T1000 (cell line): ENCODE measurements around the gene AMMECR1.

Experiments used
- DNase-seq: peaks from one replicate; lab custom pipeline; 2025; ENCODE audit warnings: mixed read lengths; lab: John Stamatoyannopoulos, UW

Gene AMMECR1

DNA sequence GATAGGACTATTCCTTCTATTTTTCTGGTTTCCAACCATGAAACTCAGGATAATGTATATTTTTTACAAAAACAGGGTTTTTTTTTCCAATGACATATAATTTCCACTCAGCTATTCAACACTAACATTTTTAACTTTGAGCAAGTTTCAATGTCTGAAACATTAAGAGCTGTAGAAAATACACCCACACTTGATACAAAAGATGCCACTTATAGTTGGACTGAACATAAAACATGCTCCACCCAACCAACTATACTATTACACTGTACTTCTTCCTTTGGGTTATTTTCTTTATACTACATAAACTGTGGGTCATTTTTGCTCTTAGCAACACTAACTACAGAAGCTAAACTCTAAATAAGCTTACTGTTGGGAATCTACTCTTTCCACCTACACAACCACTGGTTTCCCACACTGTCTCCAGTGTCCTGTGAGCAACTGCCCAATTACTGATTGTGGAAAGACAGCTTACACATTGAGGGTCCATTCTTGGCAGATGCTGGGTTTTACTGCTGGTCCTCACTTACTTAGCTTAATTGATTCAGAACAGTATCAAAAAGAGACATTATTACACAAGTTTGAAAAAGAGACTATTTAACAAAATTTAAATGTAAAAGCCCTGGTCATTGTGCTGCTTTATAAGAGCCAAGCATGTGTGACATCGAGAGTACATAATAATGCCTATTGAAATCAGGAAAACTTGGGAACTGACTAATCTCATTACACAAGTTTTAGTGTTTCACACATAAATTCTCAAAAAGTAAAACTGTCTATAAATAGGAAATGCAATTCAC is 6.3 kb downstream of the AMMECR1 start:
- no peak for DNase-seq

DNA sequence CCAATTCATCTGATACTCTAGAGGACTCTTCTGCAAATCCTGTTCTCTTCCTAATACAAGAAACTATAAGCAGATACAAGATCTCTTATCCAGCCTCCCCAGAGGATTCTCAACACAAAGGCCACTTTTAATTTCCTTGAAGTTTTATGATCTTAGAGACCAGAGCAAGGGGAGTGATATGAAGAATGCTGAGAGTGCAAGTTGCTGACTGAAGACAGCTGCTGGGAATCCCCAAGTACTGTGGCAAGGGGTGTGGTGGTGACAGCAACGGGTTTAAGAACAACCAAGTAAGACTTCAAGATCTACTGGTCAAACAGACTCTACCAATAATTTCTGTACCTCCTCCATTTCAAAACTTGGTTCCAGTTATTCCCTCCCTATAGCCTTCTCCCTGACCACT is 7.0 kb downstream of the AMMECR1 start:
- DNase-seq, result no peak

DNA sequence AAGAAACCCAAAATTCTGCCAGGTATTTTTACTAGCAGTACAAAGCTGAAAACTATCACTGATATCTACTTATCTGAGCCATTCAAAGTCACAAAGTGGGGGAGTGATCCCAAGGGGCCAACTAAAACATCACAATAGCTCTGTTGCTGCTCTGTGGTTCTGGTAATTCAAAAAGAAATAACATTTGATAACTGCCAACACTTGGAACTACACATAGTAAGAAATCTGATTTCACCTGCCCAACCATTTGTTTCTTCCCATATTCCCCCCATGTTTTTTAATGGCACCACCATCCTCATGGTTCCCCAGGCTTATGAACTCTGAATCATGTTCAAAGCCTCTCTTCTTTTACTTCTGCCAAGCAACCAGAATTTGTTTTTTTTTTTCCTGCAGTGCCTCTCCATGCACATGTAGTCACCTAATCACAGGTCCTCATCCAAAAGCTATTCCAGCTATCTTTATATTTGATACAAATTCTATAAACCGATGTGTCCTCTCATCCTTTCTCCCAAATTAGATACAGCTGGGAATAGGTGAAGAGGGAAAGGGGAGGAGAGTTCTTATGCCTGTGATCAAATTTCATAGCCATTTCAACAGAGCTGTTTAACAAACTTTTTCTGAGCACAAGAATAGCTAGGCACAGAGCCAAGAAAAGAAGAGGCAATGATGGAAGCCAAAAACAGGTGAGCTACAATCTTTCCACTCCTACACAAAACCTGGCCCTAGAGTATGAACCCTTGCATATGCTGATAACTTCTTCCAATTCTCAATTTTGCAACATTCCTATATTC is 7.7 kb downstream of the AMMECR1 start:
- no peak for DNase-seq

DNA sequence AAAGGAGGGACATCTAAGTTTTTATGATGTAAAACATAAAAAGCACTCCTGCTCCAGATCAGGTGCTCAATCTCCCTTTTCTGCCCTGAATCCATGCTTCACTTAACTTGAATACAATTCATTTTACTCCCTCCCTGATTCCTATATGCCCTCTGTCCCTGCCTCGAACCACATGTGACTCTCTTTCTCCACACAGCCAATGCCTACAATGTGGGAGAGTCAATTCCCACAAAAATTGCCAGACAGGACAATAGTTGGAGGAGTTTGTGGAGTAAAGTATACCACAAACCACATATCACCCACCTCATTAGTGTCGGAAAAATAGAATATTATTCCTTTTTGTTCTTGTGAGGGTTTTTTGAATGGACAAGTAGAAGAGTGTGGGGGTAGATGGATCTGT is 9.7 kb downstream of the AMMECR1 start:
- DNase-seq, result no peak

DNA sequence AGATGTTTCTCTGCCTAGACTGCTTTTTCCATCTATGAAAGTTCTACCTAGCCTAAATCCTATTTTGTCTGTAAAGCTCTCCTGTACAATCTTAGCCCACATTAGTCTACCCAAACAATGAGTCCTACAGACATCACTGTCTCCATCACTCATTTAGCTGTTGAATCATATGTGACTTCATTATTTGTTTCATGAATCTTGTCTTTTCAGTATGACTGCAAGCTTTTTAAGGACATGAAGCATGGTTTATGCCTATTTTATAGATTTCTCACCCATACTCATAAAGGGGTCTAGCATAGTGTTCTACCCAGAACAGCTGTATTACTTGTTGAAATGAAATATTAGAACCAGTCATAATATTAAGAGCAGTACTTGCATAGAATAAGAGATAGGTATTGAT is 13.0 kb downstream of the AMMECR1 start:
- DNase-seq, result no peak

DNA sequence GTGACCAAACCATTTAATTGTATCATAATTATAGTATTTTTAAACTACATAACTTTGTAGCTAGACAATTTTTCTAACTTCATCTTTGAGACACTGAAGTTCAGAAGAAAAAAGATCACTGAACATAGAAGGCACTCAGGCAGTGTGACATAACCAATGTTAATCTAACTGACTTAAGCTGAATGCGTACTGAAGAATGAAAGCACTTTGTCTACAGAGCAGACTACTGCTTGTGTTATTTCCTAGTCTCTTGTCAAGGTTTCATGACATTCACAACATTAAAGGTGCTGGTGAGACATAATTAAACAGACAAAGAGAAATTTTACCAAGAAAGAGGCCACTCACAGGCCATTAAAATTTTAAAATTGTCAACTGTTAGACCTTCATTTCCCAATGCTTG is 13.5 kb downstream of the AMMECR1 start:
- DNase-seq, result no peak

DNA sequence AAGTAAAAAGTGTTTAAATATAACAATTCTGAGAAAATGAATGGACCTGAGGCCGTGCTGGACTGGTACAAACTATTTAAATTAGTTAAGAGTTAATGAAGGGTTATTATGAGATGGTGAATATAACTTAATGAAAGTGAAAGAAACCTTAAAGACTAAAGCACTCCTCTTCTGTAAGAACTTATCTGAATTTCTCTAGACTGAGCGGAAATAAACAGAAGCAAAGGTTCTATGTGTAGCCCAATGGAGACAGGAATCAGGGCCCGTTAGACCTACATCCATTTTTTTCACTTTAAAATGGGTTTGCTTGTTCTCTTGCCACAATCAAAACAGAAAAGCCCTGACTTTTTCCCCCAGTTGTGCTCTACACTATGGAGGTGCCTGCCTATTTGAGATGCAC is 14.9 kb downstream of the AMMECR1 start:
- no peak for DNase-seq

DNA sequence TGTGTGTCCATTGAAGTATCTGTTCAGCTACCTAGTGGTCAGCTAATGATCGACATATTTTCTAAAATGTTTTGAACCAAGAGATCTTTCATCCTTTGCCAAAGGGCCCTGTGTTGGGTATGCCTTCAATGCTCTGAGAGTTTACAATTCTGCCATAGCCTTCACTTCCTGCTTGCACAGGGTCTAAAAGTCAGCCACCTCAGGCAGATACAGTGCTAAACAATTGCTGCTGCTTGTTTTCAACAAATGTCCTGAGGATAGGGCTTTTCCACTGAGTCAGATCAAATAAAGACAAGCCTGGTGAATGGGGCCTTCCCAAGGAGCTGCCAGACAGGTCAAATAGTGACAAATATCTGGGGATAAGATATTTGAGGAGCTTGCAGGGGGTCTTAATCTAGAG is 16.7 kb downstream of the AMMECR1 start:
- no peak for DNase-seq

DNA sequence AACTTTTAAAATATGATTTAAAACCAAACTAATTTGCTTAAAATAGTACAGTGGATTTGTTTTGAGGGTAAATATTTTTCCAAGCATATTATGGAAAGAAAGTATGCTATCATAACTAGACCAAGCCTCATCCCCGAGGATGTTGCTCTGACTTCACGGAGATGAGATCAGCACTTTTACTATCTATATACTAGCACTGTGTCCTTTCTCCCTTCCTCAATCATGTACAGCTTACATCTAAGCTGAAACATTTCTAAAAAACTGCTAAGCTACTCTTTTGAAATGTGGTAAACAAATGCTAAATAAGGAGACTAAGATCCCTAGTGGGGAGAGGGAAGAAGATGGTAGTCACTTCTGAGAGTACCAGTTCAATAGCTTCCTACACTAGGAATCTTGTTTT is 23.8 kb downstream of the AMMECR1 start:
- DNase-seq, result no peak

DNA sequence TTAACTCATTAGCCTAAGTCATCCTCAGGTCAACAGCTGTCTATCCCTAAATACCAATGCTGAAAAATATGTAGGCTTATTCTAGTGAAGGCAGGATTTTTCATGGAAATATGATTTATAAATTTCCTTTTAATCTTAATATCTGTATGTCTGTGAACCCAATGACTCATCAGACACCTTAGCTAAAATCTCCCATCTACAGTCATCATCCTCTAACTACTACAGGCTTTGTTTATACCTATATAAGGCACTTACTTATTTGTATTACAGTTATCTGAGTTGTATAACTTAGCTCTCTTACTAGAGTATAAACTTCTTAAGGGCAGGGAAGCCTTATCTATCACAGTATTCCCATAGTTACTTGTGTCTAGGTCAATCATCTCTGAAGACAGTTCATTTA is 24.2 kb downstream of the AMMECR1 start:
- DNase-seq, result no peak

DNA sequence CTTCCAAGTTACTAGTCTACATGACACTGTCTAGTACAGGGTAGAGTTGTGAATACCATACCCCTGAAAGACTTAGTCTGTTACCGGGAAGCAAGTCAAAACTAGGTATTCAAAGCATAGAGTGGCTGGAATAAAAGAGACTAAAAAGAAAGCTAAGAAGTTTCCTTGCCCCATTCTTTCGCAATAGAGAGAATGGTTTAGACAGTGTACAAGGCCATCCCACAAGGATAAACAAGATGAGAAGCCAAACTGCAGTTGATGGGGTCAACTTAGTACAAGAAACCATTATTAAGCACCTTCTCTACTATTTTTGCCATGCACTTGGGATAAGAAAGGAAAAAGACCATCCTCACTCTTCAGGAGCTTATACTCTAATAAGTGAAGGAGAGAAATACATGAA is 30.3 kb downstream of the AMMECR1 start:
- no peak for DNase-seq

DNA sequence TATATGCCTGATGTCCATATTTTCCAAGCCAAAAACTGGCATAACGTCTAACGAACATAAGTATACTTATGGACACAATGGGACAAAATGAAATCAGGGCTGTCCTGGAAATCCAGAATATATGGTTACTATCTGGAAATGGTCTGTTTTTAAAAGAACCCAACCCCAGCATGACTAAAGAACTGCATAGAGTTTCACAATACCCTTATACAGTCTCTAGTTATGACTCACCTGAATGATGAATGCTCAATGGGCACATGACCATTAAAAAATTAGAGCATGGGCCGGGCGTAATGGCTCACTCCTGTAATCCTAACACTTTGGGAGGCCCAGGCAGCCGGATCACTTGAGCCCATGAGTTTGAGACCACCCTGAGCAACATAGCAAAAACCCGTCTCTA is 31.8 kb downstream of the AMMECR1 start:
- DNase-seq, result no peak

DNA sequence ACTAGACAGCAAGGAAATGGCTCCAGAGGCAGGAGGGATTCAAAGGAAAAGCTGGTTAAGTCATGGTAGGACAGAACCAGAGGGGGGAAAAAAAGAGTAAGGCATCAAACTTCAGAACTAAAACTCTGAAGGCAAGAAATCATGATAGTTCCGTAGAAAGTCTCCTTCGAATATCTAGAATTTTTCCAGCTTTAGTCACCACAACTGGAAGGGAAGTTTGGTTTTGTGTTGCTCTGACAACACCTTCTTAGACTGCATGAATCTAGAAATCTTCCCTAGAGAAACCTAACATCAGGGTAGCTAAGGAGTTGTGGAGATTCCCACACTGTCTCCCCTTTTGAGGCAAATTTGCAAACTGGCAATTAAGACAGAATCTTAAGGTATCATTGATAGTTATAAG is 33.7 kb downstream of the AMMECR1 start:
- DNase-seq, result no peak

DNA sequence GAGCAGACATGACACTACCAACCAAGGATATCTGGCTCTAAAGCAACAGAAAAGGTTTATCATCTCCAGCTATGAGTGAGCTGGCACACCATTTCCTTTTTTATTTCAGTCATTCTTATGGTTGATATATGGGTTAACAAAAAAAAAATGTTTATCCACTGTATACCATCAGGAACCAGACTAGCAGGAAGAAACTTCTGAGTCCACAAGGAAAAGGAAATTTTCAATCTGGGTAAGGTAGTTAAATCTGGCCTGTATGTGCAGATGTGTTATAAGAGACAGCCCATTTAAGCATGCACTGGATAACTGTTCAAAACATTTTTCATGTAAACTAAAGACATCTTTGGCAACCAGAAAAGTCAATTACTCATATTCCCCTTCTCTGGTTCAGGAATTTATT is 35.0 kb downstream of the AMMECR1 start:
- DNase-seq, result no peak

DNA sequence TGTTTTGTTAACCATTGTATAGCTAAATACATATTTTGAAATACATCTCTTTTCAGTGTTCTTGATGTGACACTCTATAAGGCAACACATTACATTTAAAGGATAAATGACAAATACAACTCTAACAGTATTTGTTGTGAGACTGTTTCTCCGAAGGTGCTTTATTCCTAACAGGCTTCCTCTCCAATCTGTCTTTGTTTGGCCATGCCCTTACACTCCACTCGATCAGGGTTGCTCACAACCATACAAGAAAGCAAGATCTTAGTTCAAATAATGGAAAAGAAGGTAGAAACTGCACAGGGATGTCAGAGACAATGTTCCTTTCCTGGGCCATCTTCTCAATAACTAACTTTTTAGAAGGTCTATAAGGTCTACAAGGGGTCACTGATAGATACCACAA is 36.5 kb downstream of the AMMECR1 start:
- no peak for DNase-seq

DNA sequence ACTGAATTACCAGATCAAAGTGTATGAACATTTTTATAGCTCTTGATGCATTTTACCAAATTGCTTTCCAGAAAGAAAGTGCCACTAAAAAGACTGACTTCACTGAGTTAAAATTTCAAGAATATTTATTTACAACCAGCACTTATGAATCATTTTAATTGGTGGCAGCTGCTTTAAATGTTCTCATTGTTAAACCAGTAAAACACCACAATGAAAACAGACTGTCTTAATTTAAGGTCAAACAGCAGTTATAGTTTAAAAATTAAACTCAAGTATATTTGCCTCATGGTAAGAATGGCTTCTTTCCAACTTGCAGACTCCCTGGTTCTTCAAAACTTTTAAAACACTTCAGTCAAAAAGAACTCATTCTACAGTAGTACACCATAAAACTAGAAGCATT is 36.9 kb downstream of the AMMECR1 start:
- DNase-seq, result no peak

DNA sequence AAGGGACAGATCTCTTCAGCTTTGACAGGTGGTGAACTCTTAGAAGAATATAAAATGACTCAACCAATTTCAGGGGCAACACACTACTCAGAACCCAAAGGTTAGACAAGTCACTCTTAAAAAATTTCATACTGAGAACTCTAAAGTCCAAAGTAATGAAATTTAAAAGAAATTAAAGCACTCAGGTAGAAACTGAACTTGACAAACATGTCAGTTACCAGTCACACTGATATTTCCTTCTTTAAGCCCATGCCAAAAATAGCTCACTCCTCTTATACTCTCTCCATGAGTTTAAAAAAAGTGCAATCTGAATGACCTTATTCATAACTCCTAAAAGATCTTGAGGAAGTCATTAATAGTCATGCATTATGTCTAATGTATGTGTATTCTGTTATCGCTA is 40.3 kb downstream of the AMMECR1 start:
- DNase-seq, result no peak

DNA sequence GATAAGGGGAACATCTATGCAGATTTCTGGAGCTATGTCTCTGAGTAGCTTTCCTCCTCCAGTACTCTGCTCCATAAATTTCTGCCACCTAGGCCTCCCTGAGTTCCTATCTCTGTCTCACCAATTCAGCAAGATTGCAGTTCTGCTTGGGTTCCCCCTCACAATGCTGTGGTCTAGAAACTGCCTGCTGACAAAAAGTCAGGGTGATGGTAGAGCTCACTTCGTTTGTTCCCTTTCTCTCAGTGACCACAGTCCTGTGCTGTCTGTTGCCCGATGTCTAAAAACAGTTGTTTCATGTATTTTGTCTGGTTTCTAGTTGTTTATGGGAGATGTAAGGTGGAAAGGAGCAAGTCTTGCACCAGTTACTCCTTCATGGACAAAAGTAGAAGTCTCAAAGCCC is 41.1 kb downstream of the AMMECR1 start:
- DNase-seq, result no peak

DNA sequence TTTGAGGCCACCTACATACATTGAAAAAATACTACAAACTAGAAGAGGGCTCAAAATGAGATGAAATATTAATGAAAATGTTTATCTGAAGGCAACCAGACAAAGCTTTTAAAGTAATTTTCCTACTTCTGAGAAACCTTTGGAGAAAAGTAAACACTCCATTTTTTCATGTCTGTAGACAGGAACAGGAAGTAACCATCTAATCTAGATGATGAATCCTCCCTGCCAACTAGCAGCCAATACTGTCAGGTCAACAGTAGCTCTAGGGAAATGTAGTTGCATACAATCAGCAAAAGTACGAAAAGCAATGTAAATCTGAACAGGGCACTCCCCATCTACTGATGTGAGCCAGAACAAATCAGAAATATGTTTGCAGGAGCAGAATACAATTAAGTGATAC is 49.0 kb downstream of the AMMECR1 start:
- no peak for DNase-seq

DNA sequence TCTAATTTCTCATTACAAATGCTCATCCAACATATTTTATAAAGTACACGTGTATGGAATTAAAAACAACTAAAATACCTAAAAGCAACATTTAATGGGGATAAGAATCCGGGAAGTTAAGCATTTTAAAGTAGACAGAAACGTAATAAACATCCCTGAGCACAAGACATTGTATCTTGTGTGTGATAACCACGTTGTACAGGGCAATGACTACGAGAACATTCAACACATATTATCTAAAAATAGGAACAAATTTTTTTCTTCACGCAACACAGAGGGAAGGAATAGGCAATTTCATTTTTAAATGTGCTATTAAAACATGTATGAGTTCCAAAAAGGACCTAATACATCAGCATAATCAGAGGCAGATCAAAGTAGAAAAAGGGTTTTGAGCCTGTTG is 49.5 kb downstream of the AMMECR1 start:
- DNase-seq, result no peak

DNA sequence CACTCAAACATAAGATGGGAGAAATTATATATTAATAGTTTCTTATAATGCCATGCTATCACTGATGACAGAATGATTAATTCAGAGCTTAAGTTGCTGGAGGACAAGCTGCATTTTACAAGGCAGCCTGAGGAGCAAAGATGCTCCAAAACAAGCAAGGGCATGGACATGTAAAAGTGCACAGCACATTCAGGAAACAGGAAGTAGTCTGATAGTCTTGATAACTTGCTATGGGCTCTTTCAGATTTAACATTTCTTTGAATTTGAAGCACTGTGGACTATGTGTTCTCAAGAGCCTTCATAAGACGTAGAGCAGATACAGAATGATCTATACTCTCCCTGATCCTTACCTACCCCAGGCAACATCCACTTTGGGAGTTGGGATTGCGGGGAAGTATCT is 50.0 kb downstream of the AMMECR1 start:
- DNase-seq, result no peak

DNA sequence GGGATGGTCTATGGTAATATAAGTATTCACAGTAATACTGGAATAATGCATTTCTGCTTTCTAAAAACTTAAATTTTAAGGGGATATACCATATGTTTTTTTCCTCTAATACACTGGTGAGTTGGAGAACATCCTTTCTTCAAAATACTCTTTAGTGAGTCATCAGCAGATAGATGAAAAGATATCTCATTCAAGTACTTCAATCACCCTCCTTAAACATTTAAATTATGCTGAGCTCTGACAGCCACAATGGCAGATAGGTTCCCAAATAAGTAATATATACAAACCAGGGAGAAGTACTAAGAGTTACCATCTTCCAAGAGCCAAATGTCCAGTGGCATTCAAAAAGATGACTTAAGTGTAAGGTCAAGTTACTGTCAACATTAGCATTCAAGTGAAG is 52.2 kb downstream of the AMMECR1 start:
- DNase-seq, result no peak

DNA sequence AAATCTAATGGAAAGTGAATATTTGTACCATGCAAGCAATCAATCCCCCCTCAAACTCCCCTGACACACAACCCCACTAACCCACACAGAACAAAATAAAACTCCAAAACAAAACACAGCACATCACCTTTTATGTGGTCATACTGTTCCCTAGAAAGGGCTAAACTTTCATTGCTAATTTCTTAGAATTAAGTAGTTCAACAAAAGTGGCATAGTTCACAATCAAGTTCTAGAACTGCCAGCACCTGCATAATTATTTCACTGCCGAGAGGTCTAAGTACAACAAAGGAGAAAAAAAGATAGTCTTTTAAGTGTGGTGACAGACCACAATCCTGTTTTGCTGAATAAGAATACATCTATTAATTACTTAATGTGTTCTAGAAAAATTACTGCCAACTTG is 58.8 kb downstream of the AMMECR1 start:
- DNase-seq, result no peak

DNA sequence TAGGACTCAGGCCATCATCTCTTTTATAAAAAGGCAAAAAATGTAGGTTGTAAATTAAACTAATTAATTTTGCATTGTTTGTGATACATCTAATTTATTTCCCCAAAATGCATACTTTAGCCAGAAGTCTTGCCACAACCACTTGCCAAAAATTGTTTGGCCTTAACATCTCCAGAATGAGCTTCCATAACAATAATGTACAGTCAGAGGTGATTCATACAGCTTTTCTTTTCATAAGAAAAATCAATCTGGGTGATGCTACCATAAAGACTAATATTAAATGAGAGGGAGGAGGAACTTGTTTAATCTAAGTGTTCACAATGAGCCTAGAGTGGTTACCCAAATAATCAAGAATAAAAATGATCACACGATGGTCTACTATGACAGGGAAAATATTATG is 59.3 kb downstream of the AMMECR1 start:
- DNase-seq, result no peak
